HepG2 (cell line): Measurements from ENCODE around the gene CFAP100. TPM values are rescaled to one million over a fixed set of nuclear protein-coding genes. Genes with fewer than 3 reads are reported as not detected.
A peak's percentile ranks its signal among the peaks of the same experiment; 100 is the strongest.

ENCODE experiments used
- ATAC-seq: fragments of 200-7000 bp; cut with Tn5 transposase; 3 replicates; pipeline ENCODE4 v1.9.1; 2020; ENCODE audit warnings: mild to moderate bottlenecking, moderate library complexity
- BruUV-seq: library from RNA; stranded (reverse); fragments of 400-500 nt; replicated peaks from 2 replicates; lab custom pipeline; 2021; lab: Mats Ljungman, UMichigan
- CTCF ChIA-PET: fragments of 300-600 bp; formaldehyde crosslinking; extraction: SDS; loops from one replicate; lab custom pipeline; 2021; ENCODE audit warnings: low total read pairs, inconsistent platforms, low intra/inter-chr PET ratio; lab: Yijun Ruan, JAX
- POLR2A ChIA-PET: fragments of 350-600 bp; sonication (Branson Sonifier 250); formaldehyde crosslinking; loops from one replicate; lab custom pipeline; 2020; ENCODE audit warnings: antibody characterized with exemption, inconsistent platforms; lab: Yijun Ruan, JAX
- DNase-seq: peaks from one replicate; pipeline ENCODE4 v3.0.0-alpha.2; 2015; ENCODE audit warnings: low spot score
- FAIRE-seq: peaks from 3 replicates; lab custom pipeline; 2011; peaks lifted over from hg19 to GRCh38; lab: Jason Lieb, UNC
- H2AFZ ChIP-seq: one replicate; pipeline ENCODE4 v1.6.1; 2011; ENCODE audit warnings: low read length, inconsistent platforms
- H3K27ac ChIP-seq: fragments of 300-600 bp; 3 replicates; pipeline ENCODE4 v1.8.0; 2011; ENCODE audit warnings: mixed run types, mild to moderate bottlenecking, mixed read lengths, low read length, inconsistent platforms; ENCODE audit not compliant: insufficient read depth; ENCODE audit errors: extremely low read length
- H3K27me3 ChIP-seq, 2 experiments: fragments of 200-600 bp in 1 of 2; 2 replicates in 1 of 2; 3 replicates in 1 of 2; pipeline versions ENCODE4 v1.6.0 to v1.8.0; 2011; ENCODE audit warnings: low read length in 2 of 2, mild to moderate bottlenecking in 2 of 2, moderate library complexity in 2 of 2, inconsistent platforms in 1 of 2; ENCODE audit not compliant: insufficient read depth in 2 of 2, control insufficient read depth in 1 of 2
- H3K36me3 ChIP-seq, 2 experiments: fragments of 200-600 bp in 1 of 2; replicated peaks in 1 of 2; 2 replicates in 1 of 2; 3 replicates in 1 of 2; pipeline versions ENCODE4 v1.5.1 to v1.8.0; 2011; ENCODE audit warnings: low read length in 2 of 2, inconsistent platforms in 1 of 2; ENCODE audit not compliant: insufficient read depth in 2 of 2, control insufficient read depth in 1 of 2
- H3K4me1 ChIP-seq: 2 replicates; pipeline ENCODE4 v1.5.1; 2012; ENCODE audit warnings: low read length, inconsistent platforms; ENCODE audit not compliant: insufficient read depth
- H3K4me2 ChIP-seq: 2 replicates; pipeline ENCODE4 v1.6.0; 2011; ENCODE audit warnings: low read depth, low read length, inconsistent platforms
- H3K4me3 ChIP-seq, 3 experiments: fragments of 200-600 bp in 1 of 3; sonication (generic), shearing (Covaris generic) in 1 of 3; replicated peaks in 1 of 3; 2 replicates each; pipeline ENCODE4 v1.5.1; 2011 to 2016; ENCODE audit warnings: low read length in 3 of 3, inconsistent platforms in 2 of 3, low read depth in 2 of 3, mild to moderate bottlenecking in 2 of 3, control low read depth in 1 of 3, mixed read lengths in 1 of 3; ENCODE audit not compliant: insufficient read depth in 1 of 3
- H3K79me2 ChIP-seq: one replicate; pipeline ENCODE4 v1.6.1; 2011; ENCODE audit warnings: low read length, inconsistent platforms; ENCODE audit not compliant: insufficient read depth
- H3K9ac ChIP-seq: 2 replicates; pipeline ENCODE4 v1.6.0; 2011; ENCODE audit warnings: mild to moderate bottlenecking, low read depth, low read length, inconsistent platforms; ENCODE audit not compliant: insufficient read depth
- H3K9me3 ChIP-seq: 2 replicates; pipeline ENCODE4 v1.5.1; 2012; ENCODE audit warnings: mild to moderate bottlenecking, low read length
- H4K20me1 ChIP-seq: 2 replicates; pipeline ENCODE4 v1.6.0; 2011; ENCODE audit warnings: inconsistent platforms, mild to moderate bottlenecking, low read length, moderate library complexity; ENCODE audit not compliant: insufficient read depth
- IRF1 ChIP-seq: sonication (generic); formaldehyde crosslinking; IDR thresholded peaks from 2 replicates; pipeline ENCODE4 v1.4.0; 2020; ENCODE audit warnings: low read depth, mild to moderate bottlenecking, missing genetic modification reagents
- TAF15 ChIP-seq: fragments of 200-400 bp; formaldehyde crosslinking; IDR thresholded peaks from one replicate; pipeline ENCODE4 v1.6.1; 2018; ENCODE audit warnings: mild to moderate bottlenecking, low read depth, low read length; ENCODE audit not compliant: poor library complexity, severe bottlenecking
- TRIM22 ChIP-seq: fragments of 450-650 bp; IDR thresholded peaks from 2 replicates; pipeline ENCODE4 v1.6.1; 2017
- ZFX ChIP-seq: sonication (generic); formaldehyde crosslinking; IDR thresholded peaks from 2 replicates; pipeline ENCODE4 v1.4.0; 2020; ENCODE audit warnings: mild to moderate bottlenecking, low read depth, missing genetic modification reagents, moderate library complexity
- ZNF20 ChIP-seq: sonication (generic); formaldehyde crosslinking; IDR thresholded peaks from 2 replicates; pipeline ENCODE4 v1.4.0; 2020; ENCODE audit warnings: mild to moderate bottlenecking, moderate library complexity, missing genetic modification reagents
- WGBS: methylation state at CpG from one replicate; pipeline ENCODE4 v1.1.6; 2017; ENCODE audit warnings: low lambda C conversion rate; 5-methylcytosine and 5-hydroxymethylcytosine counted together
- in situ Hi-C: cut with HindIII; loops from 2 replicates; pipeline ENCODE4 v1.10.0; 2017; ENCODE audit warnings: low pct_unique_long_range_greater_than_20kb; ENCODE audit not compliant: extremely low pct_ligation_motif_present
- intact Hi-C: fragments of 100-400 bp; cut with micrococcal nuclease; formaldehyde crosslinking; loops from one replicate; pipeline ENCODE4 v1.10.0; 2022; ENCODE audit not compliant: unreplicated experiment
- polyA plus RNA-seq, 8 experiments: library from polyadenylated mRNA; depleted of rRNA in 3 of 8; stranded (reverse) in 7 of 8; unstranded in 1 of 8; fragments of >200 nt; fragmentation: Illumina TruSeq in 4 of 8; extraction: Trizol in 4 of 8; gene quantifications; 2 replicates each; pipeline versions ENCODE4 v1.2.1 to v1.2.3, GENCODE V29; 2011 to 2016; ENCODE audit warnings: low read depth in 4 of 8, missing spikeins in 1 of 8, mixed read lengths in 1 of 8; ENCODE audit not compliant: insufficient read depth in 1 of 8
- total RNA-seq, 5 experiments: library from RNA; depleted of rRNA; stranded (reverse); fragments of >200 nt; fragmentation: Illumina TruSeq; extraction: Trizol; gene quantifications; 2 replicates each; pipeline ENCODE4 v1.2.3, GENCODE V29; 2016; ENCODE audit warnings: low read depth in 1 of 5

Gene CFAP100
- total and polyA plus RNA-seq, 2 of the 13 experiments (the other 11 are each of a cell fraction or from before 2014, with no cell fraction given), result 0.32 TPM; not detected in 1

- CTCF ChIA-PET, result no interaction called here
Measured at GRCh38 chr3:126364130-126364695, 30.5 kb upstream of the CFAP100 start.

GRCh38 chr3:126364731-126365301 lies 29.9 kb upstream of the CFAP100 start:
- Histone ChIP-seq H3K4me1 (peaks cover 40% of the 10 kb centered on the region), H3K4me2 (no peak overlapping the region), H3K27ac (no peak overlapping the region), H3K9ac (no peak overlapping the region), H3K79me2 (no peaks in the 10 kb centered on the region), H4K20me1 (no peaks in the 10 kb centered on the region), H3K27me3 (peaks cover 9 to 23% of the 10 kb centered on the region in 2 experiments; a peak in 2 of 5 replicates), H2AFZ (no peak overlapping the region)
- BruUV-seq, result no TSS peak
- peak; percentile 32 for ATAC-seq
- intact Hi-C loops, result no loop called here
- WGBS, result no CpG with 5 or more reads among the region's 5 CpGs
- DNase-seq, result no peak
- POLR2A ChIA-PET, result interaction anchor here (1.4 kb wide), 1 partner anchor 9 kb away, joined by 3 read pairs; no protein-coding TSS in a partner anchor
- in situ Hi-C loops, result loop anchor here (25.0 kb wide), 1 partner anchor 228 kb away; no protein-coding TSS in a partner anchor
- TF ChIP-seq ZNF20 (CRISPR knock-in tag) (no peak), TRIM22 (no peak), ZFX (CRISPR knock-in tag) (0 out of 2 replicates have a peak, but pooled peaks have one; percentile 18)
- TF ChIP-seq, all 625 proteins: peak for 1
- Histone ChIP-seq H3K4me3 (no peak overlapping the region), H3K9me3 (no peaks in the 10 kb centered on the region), H3K36me3 (no peaks in the 10 kb centered on the region)
- CTCF ChIA-PET, result no interaction called here
- no peak for FAIRE-seq

More at GRCh38 chr3:126364130-126364695, 30.5 kb upstream of the CFAP100 start:
- peaks cover 34% of the 10 kb centered on the region for H3K4me1 ChIP-seq
- no peak overlapping the region for H3K4me2 ChIP-seq
- H3K27me3 ChIP-seq, result peaks cover 9 to 27% of the 10 kb centered on the region in 2 experiments; a peak in 3 of 5 replicates
- DNase-seq (no peak), FAIRE-seq (no peak), ATAC-seq (no peak)
- no peaks in the 10 kb centered on the region for H4K20me1 ChIP-seq
- WGBS, result 62% methylated on average over 7 of the region's 9 CpGs
- no peak for TF ChIP-seq TAF15
- TF ChIP-seq IRF1, result no peak
- in situ Hi-C loops (loop anchor here (25.0 kb wide), 1 partner anchor 227 kb away; no protein-coding TSS in a partner anchor), intact Hi-C loops (no loop called here)
- H3K36me3 ChIP-seq, result no peaks in the 10 kb centered on the region
- no peak overlapping the region for H2AFZ ChIP-seq
- H3K27ac ChIP-seq, result no peak overlapping the region
- no peak overlapping the region for H3K9ac ChIP-seq
- BruUV-seq, result no TSS peak
- no peaks in the 10 kb centered on the region for H3K9me3 ChIP-seq
- POLR2A ChIA-PET, result interaction anchor here (1.4 kb wide), 1 partner anchor 9 kb away, joined by 3 read pairs; no protein-coding TSS in a partner anchor
- no peak overlapping the region for H3K4me3 ChIP-seq
- no peaks in the 10 kb centered on the region for H3K79me2 ChIP-seq
